Measurements from ENCODE around the gene PCSK4. TPM values are rescaled to one million over a fixed set of nuclear protein-coding genes. Genes with fewer than 3 reads are reported as not detected.

Gene PCSK4
- total RNA-seq, 4 donors from 2014 or later, result 2.8 to 10.4 (median 6.3) TPM

DNA sequence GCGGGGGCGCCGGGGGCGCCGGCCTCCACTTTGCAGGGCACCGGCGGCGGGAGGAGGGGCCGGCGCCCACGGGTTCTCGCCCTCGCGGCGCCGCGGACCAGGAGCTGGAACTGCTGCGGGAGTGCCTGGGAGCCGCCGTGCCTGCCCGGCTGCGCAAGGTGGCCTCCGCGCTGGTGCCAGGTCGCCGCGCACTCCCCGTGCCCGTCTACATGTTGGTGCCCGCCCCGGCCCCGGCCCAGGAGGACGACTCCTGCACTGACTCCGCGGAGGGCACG, 23.0 kb downstream of the PCSK4 start:
- no peak for TF ChIP-seq POLR2A (IDR thresholded peaks at IDR 0.05)
- TF ChIP-seq, protein P1, sequence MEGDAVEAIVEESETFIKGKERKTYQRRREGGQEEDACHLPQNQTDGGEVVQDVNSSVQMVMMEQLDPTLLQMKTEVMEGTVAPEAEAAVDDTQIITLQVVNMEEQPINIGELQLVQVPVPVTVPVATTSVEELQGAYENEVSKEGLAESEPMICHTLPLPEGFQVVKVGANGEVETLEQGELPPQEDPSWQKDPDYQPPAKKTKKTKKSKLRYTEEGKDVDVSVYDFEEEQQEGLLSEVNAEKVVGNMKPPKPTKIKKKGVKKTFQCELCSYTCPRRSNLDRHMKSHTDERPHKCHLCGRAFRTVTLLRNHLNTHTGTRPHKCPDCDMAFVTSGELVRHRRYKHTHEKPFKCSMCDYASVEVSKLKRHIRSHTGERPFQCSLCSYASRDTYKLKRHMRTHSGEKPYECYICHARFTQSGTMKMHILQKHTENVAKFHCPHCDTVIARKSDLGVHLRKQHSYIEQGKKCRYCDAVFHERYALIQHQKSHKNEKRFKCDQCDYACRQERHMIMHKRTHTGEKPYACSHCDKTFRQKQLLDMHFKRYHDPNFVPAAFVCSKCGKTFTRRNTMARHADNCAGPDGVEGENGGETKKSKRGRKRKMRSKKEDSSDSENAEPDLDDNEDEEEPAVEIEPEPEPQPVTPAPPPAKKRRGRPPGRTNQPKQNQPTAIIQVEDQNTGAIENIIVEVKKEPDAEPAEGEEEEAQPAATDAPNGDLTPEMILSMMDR (IDR thresholded peaks at IDR 0.05), result no peak
- Histone ChIP-seq H3K27ac (no peak overlapping the region), H3K27me3 (peaks cover 51% of the 10 kb centered on the region), H3K4me1 (peaks cover 29 to 58% of the 10 kb centered on the region in 2 donors), H3K36me3 (no peaks in the 10 kb centered on the region), H3K4me3 (replicated peaks in 1 of 3) (no peak overlapping the region), H3K9me3 (no peaks in the 10 kb centered on the region)
- intact Hi-C loops (cut with DNase I), result no loop called here
- no CpG with 5 or more reads among the region's 36 CpGs for WGBS, 2 donors
- DNase-seq, result no peak

GRCh38 chr19:1466461-1467214, 23.5 kb downstream of the PCSK4 start:
- intact Hi-C loops (cut with DNase I), result no loop called here
- Histone ChIP-seq H3K36me3 (no peaks in the 10 kb centered on the region), H3K27me3 (peaks cover 47% of the 10 kb centered on the region), H3K27ac (no peak overlapping the region), H3K4me1 (peaks cover 29 to 55% of the 10 kb centered on the region in 2 donors), H3K4me3 (replicated peaks in 1 of 3) (no peak overlapping the region), H3K9me3 (no peaks in the 10 kb centered on the region)
- no peak for DNase-seq
- WGBS, 2 donors, result 25 to 40% methylated on average over 4 to 8 of the region's 70 CpGs
- TF ChIP-seq, protein P1 (IDR thresholded peaks at IDR 0.05), result no peak
- TF ChIP-seq POLR2A (IDR thresholded peaks at IDR 0.05), result no peak

DNA sequence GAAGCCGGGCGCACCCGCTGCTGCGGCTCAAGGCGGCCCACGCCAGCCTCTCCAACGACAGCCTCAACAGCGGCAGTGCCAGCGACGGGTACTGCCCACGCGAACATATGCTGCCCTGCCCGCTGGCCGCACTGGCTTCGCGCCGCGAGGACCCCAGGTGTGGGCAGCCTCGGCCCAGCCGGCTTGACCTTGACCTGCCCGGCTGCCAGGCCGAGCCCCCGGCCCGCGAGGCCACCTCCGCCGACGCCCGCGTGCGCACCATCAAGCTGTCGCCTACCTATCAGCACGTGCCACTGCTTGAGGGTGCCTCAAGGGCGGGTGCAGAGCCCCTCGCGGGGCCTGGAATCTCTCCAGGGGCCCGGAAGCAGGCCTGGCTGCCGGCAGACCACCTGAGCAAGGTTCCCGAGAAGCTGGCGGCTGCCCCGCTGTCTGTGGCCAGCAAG, 24.1 kb downstream of the PCSK4 start:
- 31% methylated on average over 7 of the region's 41 CpGs; no CpG with 5 or more reads in 1 of the 2 donors for WGBS, 2 donors
- no peak overlapping the region for H3K4me3 ChIP-seq (replicated peaks in 1 of 3)
- intact Hi-C loops (cut with DNase I), result no loop called here

DNA sequence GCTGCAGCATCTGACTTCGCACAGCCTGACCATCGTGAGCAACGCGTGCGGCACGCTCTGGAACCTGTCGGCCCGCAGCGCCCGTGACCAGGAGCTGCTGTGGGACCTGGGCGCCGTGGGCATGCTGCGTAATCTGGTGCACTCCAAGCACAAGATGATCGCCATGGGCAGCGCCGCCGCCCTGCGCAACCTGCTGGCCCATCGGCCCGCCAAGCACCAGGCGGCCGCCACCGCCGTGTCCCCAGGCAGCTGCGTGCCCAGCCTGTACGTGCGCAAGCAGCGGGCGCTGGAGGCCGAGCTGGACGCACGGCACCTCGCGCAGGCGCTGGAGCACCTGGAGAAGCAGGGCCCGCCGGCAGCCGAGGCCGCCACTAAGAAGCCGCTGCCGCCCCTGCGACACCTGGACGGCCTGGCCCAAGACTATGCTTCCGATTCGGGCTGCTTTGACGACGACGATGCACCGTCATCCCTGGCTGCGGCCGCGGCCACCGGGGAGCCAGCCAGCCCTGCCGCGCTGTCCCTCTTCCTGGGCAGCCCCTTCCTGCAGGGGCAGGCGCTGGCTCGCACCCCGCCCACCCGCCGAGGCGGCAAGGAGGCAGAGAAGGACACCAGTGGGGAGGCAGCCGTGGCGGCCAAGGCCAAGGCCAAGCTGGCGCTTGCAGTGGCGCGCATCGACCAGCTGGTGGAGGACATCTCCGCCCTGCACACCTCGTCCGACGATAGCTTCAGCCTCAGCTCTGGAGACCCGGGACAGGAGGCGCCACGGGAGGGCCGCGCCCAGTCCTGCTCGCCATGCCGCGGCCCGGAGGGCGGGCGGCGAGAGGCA, 24.7 kb downstream of the PCSK4 start:
- H3K27me3 ChIP-seq, result peaks cover 37% of the 10 kb centered on the region
- H3K4me1 ChIP-seq, result peaks cover 19 to 42% of the 10 kb centered on the region in 2 donors

More for the DNA sequence above, 24.1 kb downstream of the PCSK4 start:
- Histone ChIP-seq H3K4me1 (peaks cover 26 to 49% of the 10 kb centered on the region in 2 donors), H3K9me3 (no peaks in the 10 kb centered on the region), H3K36me3 (no peaks in the 10 kb centered on the region), H3K27me3 (peaks cover 43% of the 10 kb centered on the region), H3K27ac (no peak overlapping the region)
- no peak for TF ChIP-seq POLR2A (IDR thresholded peaks at IDR 0.05)
- TF ChIP-seq, protein P1 (IDR thresholded peaks at IDR 0.05), result no peak
- DNase-seq, result no peak

More for the DNA sequence above, 24.7 kb downstream of the PCSK4 start:
- no peak overlapping the region for H3K4me3 ChIP-seq (replicated peaks in 1 of 3)
- no peaks in the 10 kb centered on the region for H3K36me3 ChIP-seq
- no peak overlapping the region for H3K27ac ChIP-seq
- no peaks in the 10 kb centered on the region for H3K9me3 ChIP-seq
- TF ChIP-seq POLR2A (IDR thresholded peaks at IDR 0.05), result no peak
- TF ChIP-seq, protein P1 (IDR thresholded peaks at IDR 0.05), result peak in 4 of 6 experiments; percentile 11 to 53 (median 30)
- WGBS, 2 donors, result 55% methylated on average over 13 of the region's 83 CpGs; no CpG with 5 or more reads in 1 of the 2 donors
- peak; percentile 45 to 47 for DNase-seq
- intact Hi-C loops (cut with DNase I), result no loop called here
